ENCODE data around the gene LAMA4. TPM values are rescaled to one million over a fixed set of nuclear protein-coding genes. Genes with fewer than 3 reads are reported as not detected.

The LAMA4 gene
- total RNA-seq, 2 experiments from 2014 or later: not detected

DNA sequence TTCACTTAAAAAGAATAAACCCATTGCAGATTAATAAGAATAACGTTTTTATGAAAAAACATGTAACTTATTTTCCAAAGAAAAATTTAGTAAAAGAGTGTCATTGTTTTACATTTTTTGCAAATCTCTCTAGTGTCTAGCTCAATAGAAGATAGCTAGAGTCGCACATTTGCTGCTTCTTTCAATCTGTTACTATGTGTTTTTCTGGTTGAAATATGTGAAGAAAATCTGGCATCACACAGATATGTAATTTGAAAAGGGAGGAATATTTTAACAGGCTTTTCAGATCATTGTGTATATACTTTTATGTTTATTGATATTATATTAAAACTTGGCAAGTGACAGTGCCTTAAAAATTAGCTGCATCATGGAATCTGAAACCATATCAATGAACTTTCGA, 191.4 kb downstream of the LAMA4 start:
- Mint-ChIP-seq H3K4me1 (ENCODE audit: low read depth) (no peaks in the 10 kb centered on the region), H3K9me3 (no peaks in the 10 kb centered on the region), H3K27me3 (no peaks in the 10 kb centered on the region), H3K36me3 (no peaks in the 10 kb centered on the region), H3K4me3 (no peak overlapping the region), H3K27ac (no peak overlapping the region)
- ChIA-PET CTCF (no interaction called here), POLR2A (no interaction called here)
- no peak for DNase-seq
- intact Hi-C loops (cut with micrococcal nuclease): no loop called here

DNA sequence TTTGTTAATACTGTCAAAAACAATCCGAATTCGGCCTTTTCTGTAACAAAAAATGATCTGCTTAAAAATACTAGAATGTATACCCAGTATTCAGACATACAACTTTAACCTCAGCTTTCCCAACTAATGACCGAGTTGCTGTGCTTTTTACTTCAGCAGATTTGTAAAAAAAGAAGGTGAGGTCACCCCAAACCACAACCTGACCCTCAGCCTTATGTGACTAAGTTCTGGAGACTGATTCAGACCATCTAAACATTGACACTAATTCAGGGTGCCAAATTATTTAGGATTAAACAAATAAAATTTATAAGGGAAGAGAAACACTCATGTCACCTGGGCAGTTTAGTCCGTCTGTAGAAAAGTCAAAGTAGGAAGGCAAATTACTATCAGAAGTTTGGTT, 192.8 kb downstream of the LAMA4 start:
- H3K9me3 Mint-ChIP-seq: no peaks in the 10 kb centered on the region
- H3K27ac Mint-ChIP-seq: no peak overlapping the region
- POLR2A ChIA-PET: interaction anchor here (1.3 kb wide), 1 partner anchor 12 kb away, joined by 3 read pairs; no protein-coding TSS in a partner anchor
- CTCF ChIA-PET: interaction anchor here (1.0 to 1.3 kb wide), 2 partner anchors 11 to 17 kb away, joined by 3 read pairs; no protein-coding TSS in a partner anchor
- H3K4me1 Mint-ChIP-seq (ENCODE audit: low read depth): no peaks in the 10 kb centered on the region
- no peak for DNase-seq
- intact Hi-C loops (cut with micrococcal nuclease): no loop called here
- H3K4me3 Mint-ChIP-seq: no peak overlapping the region
- H3K36me3 Mint-ChIP-seq: no peaks in the 10 kb centered on the region
- H3K27me3 Mint-ChIP-seq: no peaks in the 10 kb centered on the region

Other genes with a start within 250 kb of the LAMA4 start
- gene CCN6, start 200.5 kb downstream of the LAMA4 start, total RNA-seq: under 1 TPM in 1 of 2 experiments, not detected in 1; 0.70 TPM
- gene TUBE1, start 167.1 kb downstream of the LAMA4 start, total RNA-seq: 10 to 100 TPM; 37.2 to 39.2 TPM
- 1 to 10 TPM; 6.7 to 7.3 TPM for gene FAM229B, start 167.0 kb downstream of the LAMA4 start, total RNA-seq
- gene RFPL4B, start 92.8 kb upstream of the LAMA4 start, total RNA-seq: not detected